DOHH2 (cell line): ENCODE results near the gene RXFP4.

Experiments
- EZH2phosphoT487 ChIP-seq: fragments of 200-600 bp; sonication (generic); IDR thresholded peaks from 2 replicates; pipeline ENCODE4 v1.6.1; 2017; ENCODE audit warnings: borderline replicate concordance, mild to moderate bottlenecking, antibody characterized with exemption, low read length, moderate library complexity, mixed read lengths
- TF ChIP-seq, protein P1 (sequence below): fragments of 200-600 bp; sonication (generic); IDR thresholded peaks from one replicate; pipeline ENCODE4 v1.5.1; 2014; ENCODE audit warnings: antibody characterized with exemption, mild to moderate bottlenecking, low read depth, low read length; ENCODE audit not compliant: poor library complexity, severe bottlenecking

DNA sequence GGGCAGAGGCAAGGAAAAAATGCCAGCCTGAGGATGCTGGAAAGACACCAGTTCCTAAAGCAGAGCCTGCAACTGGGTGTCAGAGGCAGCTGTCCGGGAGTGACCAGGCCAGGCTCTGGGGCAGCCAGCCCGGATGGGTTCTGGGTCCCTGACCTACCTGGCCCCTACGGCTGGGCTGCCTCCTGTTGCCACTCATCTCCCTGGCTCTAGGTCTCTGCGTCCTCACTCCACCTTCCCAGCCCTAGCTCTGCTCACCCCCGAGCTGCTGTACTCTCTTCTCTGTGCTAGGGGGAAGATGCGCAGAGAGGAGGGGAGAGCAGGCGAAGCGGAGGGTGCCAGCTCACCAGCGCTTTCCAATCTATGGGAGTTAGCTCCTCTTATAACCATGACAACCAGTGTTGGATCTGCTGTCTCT is 27.9 kb downstream of the RXFP4 start:
- TF ChIP-seq, protein P1, sequence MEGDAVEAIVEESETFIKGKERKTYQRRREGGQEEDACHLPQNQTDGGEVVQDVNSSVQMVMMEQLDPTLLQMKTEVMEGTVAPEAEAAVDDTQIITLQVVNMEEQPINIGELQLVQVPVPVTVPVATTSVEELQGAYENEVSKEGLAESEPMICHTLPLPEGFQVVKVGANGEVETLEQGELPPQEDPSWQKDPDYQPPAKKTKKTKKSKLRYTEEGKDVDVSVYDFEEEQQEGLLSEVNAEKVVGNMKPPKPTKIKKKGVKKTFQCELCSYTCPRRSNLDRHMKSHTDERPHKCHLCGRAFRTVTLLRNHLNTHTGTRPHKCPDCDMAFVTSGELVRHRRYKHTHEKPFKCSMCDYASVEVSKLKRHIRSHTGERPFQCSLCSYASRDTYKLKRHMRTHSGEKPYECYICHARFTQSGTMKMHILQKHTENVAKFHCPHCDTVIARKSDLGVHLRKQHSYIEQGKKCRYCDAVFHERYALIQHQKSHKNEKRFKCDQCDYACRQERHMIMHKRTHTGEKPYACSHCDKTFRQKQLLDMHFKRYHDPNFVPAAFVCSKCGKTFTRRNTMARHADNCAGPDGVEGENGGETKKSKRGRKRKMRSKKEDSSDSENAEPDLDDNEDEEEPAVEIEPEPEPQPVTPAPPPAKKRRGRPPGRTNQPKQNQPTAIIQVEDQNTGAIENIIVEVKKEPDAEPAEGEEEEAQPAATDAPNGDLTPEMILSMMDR, result no peak
- TF ChIP-seq EZH2phosphoT487, result no peak
